ENCODE results near the gene IRS2. TPM values are rescaled to one million over a fixed set of nuclear protein-coding genes. Genes with fewer than 3 reads are reported as not detected.

IRS2 gene
- total RNA-seq, 1 donor from 2014 or later: 42.4 TPM

DNA sequence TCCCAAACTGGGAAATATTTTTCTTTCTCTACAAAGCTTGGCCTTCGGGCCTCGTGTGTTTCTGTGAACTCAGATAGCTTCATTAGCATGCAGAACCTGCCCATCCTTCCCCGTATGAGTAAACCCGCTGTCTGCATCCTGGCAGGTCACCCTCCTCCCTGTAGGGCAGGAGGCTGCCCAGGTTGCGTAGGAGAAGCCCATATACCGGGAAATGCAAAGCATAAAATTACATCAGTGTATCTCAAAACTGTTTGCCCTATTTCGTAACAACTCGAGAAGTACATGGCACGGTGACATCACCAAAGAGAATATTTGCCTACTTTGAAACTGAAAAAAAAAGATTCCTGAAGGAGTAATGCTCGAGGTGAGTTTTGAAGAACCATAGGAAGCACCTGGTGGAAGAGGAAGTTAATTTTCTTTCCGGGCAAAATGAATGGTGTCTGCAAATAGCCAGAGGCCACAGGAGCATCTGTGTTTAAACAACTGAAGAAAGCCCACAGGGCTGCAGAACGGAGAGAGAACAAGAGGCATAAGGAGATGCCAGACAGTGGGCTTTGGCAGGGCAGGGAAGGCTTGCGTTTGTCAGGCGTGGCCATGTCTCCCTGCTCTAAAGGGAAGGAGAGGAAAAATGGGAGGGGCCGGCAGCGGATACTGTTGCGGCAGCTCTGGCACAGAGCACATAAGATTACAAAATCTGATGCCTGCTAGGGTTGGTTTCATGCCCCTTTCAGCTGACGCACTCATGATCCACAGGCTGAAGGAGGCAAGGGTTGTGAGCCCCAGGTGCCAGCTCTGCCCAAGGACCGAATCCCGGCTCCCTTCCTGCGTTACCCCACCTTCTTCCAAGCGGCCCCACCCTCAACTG, 81.4 kb downstream of the IRS2 start:
- peak; percentile 37 to 75 for DNase-seq (ENCODE audit: low spot score in 2 of 2)
- intact Hi-C loops (cut with DNase I): no loop called here
- H3K36me3 ChIP-seq: no peaks in the 10 kb centered on the region
- TF ChIP-seq, protein P1, sequence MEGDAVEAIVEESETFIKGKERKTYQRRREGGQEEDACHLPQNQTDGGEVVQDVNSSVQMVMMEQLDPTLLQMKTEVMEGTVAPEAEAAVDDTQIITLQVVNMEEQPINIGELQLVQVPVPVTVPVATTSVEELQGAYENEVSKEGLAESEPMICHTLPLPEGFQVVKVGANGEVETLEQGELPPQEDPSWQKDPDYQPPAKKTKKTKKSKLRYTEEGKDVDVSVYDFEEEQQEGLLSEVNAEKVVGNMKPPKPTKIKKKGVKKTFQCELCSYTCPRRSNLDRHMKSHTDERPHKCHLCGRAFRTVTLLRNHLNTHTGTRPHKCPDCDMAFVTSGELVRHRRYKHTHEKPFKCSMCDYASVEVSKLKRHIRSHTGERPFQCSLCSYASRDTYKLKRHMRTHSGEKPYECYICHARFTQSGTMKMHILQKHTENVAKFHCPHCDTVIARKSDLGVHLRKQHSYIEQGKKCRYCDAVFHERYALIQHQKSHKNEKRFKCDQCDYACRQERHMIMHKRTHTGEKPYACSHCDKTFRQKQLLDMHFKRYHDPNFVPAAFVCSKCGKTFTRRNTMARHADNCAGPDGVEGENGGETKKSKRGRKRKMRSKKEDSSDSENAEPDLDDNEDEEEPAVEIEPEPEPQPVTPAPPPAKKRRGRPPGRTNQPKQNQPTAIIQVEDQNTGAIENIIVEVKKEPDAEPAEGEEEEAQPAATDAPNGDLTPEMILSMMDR (IDR thresholded peaks at IDR 0.05): no peak
- peak overlapping the region in 1 of 2 donors; percentile 34 for H3K27ac ChIP-seq
- no peaks in the 10 kb centered on the region for H3K4me1 ChIP-seq
- no peaks in the 10 kb centered on the region for H3K9me3 ChIP-seq
- H3K27me3 ChIP-seq: no peaks in the 10 kb centered on the region
- H3K4me3 ChIP-seq: no peak overlapping the region

GRCh38 chr13:109703250-109703649, 83.1 kb downstream of the IRS2 start:
- Histone ChIP-seq H3K4me3 (no peak overlapping the region), H3K36me3 (no peaks in the 10 kb centered on the region), H3K4me1 (no peaks in the 10 kb centered on the region), H3K9me3 (no peaks in the 10 kb centered on the region), H3K27me3 (no peaks in the 10 kb centered on the region), H3K27ac (no peak overlapping the region)
- TF ChIP-seq, protein P1 (IDR thresholded peaks at IDR 0.05): no peak
- DNase-seq (ENCODE audit: low spot score in 2 of 2): no peak
- intact Hi-C loops (cut with DNase I): no loop called here
